ENCODE data around the gene SORD. TPM values are rescaled to one million over a fixed set of nuclear protein-coding genes. Genes with fewer than 3 reads are reported as not detected.

SORD gene
- total RNA-seq, 4 donors from 2014 or later: 9.6 to 15.0 (median 13.1) TPM

DNA sequence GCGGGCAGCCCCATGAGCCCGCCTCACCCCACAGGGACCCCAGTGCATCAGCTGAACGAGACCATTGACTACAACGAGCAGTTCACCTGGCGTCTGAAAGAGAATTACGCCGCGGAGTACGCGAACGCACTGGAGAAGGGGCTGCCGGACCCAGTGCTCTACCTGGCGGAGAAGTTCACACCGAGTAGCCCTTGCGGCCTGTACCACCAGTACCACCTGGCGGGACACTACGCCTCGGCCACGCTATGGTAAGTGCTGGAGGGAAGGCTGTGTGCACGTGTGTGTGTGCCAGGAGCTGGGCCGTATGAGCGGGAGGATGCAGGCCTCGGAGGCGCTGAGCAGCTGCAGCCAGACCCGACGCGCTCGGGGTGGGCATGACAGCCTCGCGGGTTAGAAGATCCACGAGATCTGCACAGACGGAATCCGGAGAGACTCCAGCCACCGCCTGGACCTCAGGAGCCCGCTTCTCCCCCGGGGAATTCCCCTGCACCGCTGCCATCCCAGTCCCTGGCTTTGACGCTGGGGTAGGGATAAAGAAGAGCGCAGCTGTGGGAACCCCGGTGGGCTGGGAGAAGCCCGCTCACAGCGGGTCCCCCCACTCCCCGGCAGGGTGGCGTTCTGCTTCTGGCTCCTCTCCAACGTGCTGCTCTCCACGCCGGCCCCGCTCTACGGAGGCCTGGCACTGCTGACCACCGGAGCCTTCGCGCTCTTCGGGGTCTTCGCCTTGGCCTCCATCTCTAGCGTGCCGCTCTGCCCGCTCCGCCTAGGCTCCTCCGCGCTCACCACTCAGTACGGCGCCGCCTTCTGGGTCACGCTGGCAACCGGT lies 93.7 kb downstream of the SORD start:
- Histone ChIP-seq H3K4me1 (peaks cover 0 to 53% (median 29%) of the 10 kb centered on the region in 4 donors), H3K4me3 (peak overlapping the region in 2 of 4 donors; percentile 9 to 23)
- no peak for DNase-seq (ENCODE audit: low spot score in 2 of 2)

DNA sequence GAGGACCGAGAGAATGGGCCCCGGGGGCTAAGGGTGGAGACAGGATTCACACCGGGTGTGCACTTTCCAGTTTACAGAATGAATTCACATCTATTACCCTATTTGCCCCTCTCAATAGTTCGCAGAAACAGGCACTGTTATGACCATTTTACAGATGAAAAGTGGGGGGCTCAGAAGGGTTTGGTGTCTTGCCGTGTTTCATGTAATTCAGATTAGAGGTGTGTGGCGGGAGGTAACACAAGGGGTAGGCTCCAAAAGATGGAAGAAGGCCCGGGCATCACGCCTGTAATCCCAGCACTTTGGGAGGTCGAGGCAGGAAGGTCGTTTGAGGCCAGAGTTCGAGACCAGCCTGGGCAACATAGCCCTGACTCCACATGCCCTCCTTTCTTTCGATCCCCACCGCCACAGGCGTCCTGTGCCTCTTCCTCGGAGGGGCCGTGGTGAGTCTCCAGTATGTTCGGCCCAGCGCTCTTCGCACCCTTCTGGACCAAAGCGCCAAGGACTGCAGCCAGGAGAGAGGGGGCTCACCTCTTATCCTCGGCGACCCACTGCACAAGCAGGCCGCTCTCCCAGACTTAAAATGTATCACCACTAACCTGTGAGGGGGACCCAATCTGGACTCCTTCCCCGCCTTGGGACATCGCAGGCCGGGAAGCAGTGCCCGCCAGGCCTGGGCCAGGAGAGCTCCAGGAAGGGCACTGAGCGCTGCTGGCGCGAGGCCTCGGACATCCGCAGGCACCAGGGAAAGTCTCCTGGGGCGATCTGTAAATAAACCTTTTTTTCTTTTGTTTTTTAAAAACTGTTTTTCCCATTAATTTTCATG lies 94.5 kb downstream of the SORD start:
- Histone ChIP-seq H3K4me1 (peaks cover 0 to 44% (median 23%) of the 10 kb centered on the region in 4 donors), H3K4me3 (peak overlapping the region in 3 of 4 donors; percentile 10 to 43 (median 10)), H3K27ac (no peak overlapping the region), H3K9me3 (no peaks in the 10 kb centered on the region), H3K36me3 (no peaks in the 10 kb centered on the region), H3K27me3 (peaks cover 8 to 93% of the 10 kb centered on the region in 2 donors)
- 33 to 39% methylated on average over 27 to 30 of the region's 33 CpGs for WGBS, 2 donors
- TF ChIP-seq POLR2A (IDR thresholded peaks at IDR 0.05): no peak
- TF ChIP-seq, protein P1, sequence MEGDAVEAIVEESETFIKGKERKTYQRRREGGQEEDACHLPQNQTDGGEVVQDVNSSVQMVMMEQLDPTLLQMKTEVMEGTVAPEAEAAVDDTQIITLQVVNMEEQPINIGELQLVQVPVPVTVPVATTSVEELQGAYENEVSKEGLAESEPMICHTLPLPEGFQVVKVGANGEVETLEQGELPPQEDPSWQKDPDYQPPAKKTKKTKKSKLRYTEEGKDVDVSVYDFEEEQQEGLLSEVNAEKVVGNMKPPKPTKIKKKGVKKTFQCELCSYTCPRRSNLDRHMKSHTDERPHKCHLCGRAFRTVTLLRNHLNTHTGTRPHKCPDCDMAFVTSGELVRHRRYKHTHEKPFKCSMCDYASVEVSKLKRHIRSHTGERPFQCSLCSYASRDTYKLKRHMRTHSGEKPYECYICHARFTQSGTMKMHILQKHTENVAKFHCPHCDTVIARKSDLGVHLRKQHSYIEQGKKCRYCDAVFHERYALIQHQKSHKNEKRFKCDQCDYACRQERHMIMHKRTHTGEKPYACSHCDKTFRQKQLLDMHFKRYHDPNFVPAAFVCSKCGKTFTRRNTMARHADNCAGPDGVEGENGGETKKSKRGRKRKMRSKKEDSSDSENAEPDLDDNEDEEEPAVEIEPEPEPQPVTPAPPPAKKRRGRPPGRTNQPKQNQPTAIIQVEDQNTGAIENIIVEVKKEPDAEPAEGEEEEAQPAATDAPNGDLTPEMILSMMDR (IDR thresholded peaks at IDR 0.05): no peak
- TF ChIP-seq EP300 (IDR thresholded peaks at IDR 0.05): no peak
- DNase-seq (ENCODE audit: low spot score in 2 of 2): no peak

More for the DNA sequence above, 93.7 kb downstream of the SORD start:
- no peaks in the 10 kb centered on the region for H3K9me3 ChIP-seq
- WGBS, 2 donors: 2 to 7% methylated on average over 26 to 52 of the region's 65 CpGs
- no peaks in the 10 kb centered on the region for H3K36me3 ChIP-seq
- H3K27ac ChIP-seq: no peak overlapping the region
- H3K27me3 ChIP-seq: peaks cover 8 to 93% of the 10 kb centered on the region in 2 donors
- no peak for TF ChIP-seq EP300 (IDR thresholded peaks at IDR 0.05)
- TF ChIP-seq, protein P1 (IDR thresholded peaks at IDR 0.05): no peak
- TF ChIP-seq POLR2A (IDR thresholded peaks at IDR 0.05): no peak

DNA sequence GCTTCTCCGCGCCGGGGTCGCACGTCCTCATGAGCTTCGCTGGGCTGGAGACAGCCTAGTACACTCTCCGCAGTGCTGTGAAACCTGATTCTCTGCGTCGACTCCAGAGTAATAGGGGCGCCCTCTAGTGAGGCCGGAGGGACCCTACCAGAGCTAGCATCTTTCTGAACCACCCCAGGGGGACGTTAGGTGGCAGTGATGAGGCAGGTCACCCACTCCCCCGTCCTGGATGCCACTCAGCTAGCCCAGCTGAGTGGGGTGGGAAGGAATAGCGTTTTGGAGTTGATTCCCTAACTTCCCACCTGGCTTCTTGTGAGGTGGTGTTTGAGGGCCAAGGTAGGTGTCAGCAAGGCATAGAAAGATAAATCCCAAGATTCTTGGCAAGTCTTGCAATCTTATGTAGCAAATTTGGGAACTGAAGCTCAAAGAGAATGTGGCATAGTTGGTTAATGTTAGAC lies 95.2 kb downstream of the SORD start:
- WGBS, 2 donors: 1% methylated on average over 14 of the region's 14 CpGs
- H3K4me1 ChIP-seq: peaks cover 0 to 38% (median 17%) of the 10 kb centered on the region in 4 donors
- peak; percentile 73 to 86 for DNase-seq (ENCODE audit: low spot score in 2 of 2)
- TF ChIP-seq EP300 (IDR thresholded peaks at IDR 0.05) (peak in 1 of 2 donors; percentile 35), POLR2A (IDR thresholded peaks at IDR 0.05) (no peak)
- TF ChIP-seq, protein P1 (IDR thresholded peaks at IDR 0.05): peak; percentile 86 to 98 (median 91)
- no peaks in the 10 kb centered on the region for H3K9me3 ChIP-seq
- no peak overlapping the region for H3K27ac ChIP-seq
- peak overlapping the region in 3 of 4 donors; percentile 10 to 43 (median 10) for H3K4me3 ChIP-seq
- H3K36me3 ChIP-seq: no peaks in the 10 kb centered on the region
- peaks cover 8 to 89% of the 10 kb centered on the region in 2 donors for H3K27me3 ChIP-seq

DNA sequence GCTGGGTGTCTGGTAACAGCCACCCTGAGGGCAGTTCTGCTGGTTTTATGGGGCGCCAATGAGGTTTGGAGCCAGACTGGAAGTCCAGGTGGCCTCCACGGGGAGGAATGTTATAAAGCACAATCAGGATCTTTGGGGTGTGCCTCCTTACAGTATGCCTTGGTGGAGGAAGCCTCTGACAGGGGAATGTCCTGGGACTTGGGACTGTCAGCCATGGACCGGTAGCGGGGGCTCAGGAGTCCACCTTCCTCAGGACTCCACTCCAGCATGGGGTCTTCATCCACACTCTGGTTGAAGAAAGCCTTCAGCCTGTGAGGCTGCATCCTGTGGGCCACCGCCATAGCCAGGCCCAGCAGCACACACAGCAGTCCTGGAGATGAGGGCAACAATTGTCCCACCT lies 96.0 kb downstream of the SORD start:
- peaks cover 8 to 81% of the 10 kb centered on the region in 2 donors for H3K27me3 ChIP-seq
- TF ChIP-seq POLR2A (IDR thresholded peaks at IDR 0.05) (no peak), EP300 (IDR thresholded peaks at IDR 0.05) (no peak)
- TF ChIP-seq, protein P1 (IDR thresholded peaks at IDR 0.05): no peak
- WGBS, 2 donors: 86 to 87% methylated on average over 5 of the region's 5 CpGs
- H3K27ac ChIP-seq: no peak overlapping the region
- H3K9me3 ChIP-seq: no peaks in the 10 kb centered on the region
- DNase-seq (ENCODE audit: low spot score in 2 of 2): no peak
- H3K4me3 ChIP-seq: no peak overlapping the region
- peaks cover 0 to 33% (median 15%) of the 10 kb centered on the region in 4 donors for H3K4me1 ChIP-seq
- no peaks in the 10 kb centered on the region for H3K36me3 ChIP-seq
